HG03469 (cell line): ENCODE measurements around the gene IGSF3.
"Not testable (repeated sequence)": the region's sequence is repeated elsewhere in the genome, so short reads cannot be mapped to it uniquely, and the experiment has no call there.

ENCODE experiments used
- ATAC-seq: cut with Tn5 transposase; IDR thresholded peaks from one replicate; pipeline ENCODE4 v1.9.1; 2021; ENCODE audit warnings: mild to moderate bottlenecking, moderate library complexity, moderate number of reproducible peaks; ENCODE audit not compliant: unreplicated experiment

The IGSF3 gene

DNA sequence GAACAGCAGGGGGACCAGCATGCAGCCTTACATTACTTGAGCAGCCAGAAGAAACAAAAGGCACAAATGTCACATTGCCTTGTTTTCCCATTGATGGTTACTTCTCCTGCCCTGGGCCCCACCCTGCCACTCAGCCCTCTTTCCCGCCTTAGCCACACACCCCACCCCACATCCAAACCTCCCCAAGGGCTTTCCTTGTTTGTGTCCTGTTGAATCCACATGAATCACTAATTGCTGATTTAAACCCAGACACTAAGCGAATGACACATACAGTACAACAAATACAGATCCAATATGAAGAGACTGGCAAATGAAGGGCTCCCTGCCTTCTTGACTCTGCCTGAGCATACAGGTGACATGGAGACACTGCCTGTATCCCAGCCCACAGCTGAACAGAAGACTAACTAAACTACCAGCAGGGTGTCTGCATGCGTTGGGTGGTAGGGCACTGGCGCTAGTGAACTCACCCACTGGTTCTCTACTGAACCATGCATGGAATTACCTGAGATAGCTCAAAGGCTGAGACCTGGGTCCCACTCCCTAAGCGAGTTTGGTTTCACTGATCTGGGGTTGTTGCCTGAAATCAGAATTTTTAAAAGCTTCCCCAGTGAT lies 3.1 kb downstream of the IGSF3 start:
- ATAC-seq = no peak

DNA sequence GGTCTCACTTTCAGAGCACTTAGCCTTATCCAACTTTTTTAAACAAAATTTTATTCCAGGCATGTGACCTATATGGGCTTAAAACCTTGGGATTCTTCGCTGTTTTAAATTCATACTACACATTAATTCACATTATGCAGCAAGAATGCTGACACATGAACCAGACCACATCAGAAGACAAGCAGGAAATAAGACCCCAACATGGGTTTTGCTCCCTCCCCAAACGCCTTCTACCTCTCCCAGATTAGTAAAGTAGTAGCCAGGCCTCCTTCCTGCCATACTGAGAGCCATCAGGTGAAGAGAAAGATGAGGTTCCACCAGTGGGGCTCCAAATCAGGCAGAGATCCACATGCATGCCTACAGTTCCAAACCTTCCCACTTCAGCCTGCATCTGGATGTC lies 3.7 kb downstream of the IGSF3 start:
- no peak for ATAC-seq

DNA sequence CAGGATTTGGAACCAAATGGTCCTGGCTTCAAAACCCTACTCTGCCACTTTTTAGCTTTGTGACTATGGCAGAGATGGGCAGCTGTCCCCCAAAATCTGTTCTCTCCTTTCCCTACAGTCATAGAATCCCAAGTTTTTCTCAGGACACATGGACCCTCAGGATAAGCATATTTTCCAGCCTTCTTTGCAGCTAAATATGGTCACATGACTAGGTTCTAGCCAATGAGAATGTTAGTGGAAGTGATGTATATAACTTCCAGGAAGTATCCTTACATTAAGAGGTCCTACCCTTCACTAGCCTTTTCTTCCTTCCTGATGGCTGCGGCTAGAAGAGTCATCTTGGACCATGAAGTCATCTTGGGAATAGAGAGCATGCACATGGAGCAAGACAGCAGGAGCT lies 5.9 kb downstream of the IGSF3 start:
- ATAC-seq = no peak

DNA sequence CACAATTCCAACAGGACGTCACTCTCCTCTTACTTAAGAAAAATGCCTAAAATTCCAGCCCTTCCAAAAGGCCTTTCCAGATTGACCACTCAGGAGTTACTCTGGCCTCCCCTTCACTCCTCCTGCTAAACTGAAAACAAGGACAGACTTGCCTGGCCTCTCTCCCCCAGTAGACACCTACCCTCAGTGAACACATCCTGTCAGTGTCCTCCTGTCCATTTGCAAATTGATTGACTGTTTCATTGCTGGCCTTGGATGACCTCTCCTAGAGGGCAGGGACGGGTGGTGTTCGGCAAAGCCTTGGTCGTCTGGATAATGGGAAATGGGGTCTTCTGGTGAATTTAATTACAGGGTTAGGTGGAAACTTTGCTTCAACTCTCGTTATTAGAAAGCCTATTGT lies 8.9 kb downstream of the IGSF3 start:
- ATAC-seq = not testable (repeated sequence)

DNA sequence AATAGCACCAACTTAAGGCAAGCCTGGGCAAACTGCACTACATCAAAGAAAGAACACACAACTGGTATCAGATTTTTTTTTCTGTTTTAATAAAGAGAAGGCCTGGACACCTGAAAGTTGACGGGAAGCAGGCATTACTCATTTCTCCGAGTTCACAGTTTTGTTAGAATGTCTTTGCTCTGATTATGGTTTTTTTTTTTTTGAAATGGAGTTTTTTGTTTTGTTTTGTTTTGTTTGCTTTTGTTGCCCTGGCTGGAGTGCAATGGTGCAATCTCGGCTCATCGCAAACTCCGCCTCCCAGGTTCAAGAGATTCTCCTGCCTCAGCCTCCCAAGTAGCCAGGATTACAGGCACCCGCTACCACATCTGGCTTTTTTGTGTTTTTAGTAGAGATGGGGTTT lies 9.7 kb downstream of the IGSF3 start:
- not testable (repeated sequence) for ATAC-seq

DNA sequence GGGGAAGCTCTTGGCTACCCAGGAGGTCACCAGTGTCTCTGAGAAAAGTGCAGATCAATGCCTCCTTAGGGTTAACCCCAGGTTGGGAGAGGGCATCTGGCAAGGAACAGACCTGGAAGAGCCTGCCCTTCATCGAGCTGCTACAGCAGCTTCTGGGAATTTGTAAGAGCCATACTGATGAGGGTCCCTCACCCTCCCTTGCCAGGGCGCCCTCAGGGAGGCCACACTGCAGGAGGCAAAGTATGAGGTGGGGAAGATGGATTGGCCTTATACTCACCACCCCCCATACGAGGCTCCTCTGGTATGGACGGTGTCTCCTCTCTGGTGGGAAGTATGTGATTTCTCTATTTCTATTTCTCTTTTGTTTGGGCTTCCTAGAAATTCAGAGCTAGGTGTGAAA lies 13.2 kb downstream of the IGSF3 start:
- ATAC-seq = no peak

DNA sequence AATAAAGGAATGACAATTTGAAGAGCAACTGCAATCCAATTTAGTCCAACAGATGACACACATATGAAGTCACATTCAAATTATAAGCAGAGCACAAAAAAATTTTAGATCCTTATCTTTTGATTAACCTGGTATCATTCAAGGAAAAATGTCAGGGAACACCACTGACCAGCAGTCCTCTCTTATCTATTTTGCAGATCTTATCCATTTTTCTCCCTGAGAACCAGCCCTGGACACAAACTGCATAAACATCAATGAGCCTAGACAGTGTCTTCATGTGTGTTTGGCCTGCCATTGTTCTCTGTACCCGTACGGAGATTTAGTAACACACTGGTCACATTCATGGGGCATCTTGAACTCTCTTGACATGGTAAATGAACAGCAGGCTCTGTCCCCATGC lies 14.9 kb downstream of the IGSF3 start:
- ATAC-seq = not testable (repeated sequence)

DNA sequence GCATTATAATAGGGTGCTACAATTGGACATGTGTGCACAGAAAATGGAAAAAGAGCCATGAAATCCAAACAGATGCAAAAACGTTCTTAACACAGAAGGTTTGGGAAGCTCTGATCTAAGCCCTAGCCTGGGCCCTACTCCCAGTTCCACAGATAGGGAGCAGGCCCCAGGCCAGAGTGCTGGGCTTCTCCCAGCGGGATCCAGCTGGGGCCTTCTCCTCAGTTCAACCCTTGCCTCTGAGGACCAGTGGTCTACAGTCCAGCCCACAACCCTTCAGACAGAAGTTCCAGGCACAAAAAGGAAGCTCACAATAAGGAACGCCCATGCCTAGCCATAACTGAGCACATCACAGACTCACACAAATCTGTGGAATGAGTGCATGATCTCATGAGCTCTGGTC lies 16.8 kb downstream of the IGSF3 start:
- not testable (repeated sequence) for ATAC-seq

DNA sequence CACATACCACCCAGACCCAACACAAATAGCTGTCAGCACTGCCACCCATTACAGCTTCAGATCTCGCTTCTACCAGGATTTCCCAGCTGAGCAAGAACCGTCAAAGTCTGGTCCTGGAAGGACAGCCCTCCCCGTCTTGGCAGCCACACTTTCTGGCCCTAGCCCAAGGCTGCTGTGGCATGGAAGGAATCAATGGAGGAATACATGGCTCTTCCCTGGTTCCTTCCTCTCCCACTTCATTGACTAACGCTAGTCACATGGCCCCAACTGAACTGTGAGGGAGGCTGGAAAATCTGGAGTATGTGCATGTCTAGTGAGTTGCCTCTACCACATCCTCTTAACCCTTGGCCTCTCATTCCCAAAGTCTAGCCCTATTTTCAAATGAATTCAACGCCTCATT lies 18.5 kb downstream of the IGSF3 start:
- ATAC-seq = not testable (repeated sequence)

DNA sequence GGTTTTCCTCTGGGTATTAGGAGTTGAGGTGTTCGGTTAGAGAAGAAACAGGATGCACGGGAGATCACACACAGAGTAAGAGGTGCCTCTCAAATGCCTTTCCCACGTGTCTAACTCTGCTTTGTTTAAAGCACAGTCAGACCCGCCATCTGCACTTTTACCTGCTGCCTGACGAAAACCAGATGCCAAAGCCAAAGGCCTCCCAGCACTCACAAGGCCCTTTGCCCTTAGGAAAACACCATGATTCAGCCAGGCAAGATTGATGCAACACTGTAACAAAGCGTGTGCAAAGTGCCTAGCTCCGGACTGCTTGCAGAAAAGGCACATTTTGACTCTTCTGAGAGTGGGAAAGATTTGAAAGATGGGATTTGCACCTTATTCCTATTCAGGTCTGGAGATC lies 19.2 kb downstream of the IGSF3 start:
- not testable (repeated sequence) for ATAC-seq

DNA sequence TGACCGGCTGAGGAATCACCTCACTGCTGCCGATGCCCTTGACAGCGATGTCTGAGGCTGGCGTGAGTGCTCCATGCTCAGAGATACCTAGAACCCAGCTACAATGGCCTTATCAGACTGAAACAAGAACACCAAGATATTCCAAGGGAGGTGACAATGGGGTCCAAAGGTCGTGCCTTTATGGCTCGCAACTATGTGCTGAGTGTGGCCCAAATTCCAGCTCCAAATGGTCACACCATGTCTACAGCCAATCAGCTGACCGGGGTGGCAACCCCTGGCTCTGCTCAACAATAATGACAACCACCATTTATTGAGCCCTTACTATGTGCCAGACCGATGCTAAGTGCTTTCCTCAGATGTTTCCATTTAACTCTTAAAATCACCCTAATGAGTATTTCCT lies 20.3 kb downstream of the IGSF3 start:
- ATAC-seq = not testable (repeated sequence)

DNA sequence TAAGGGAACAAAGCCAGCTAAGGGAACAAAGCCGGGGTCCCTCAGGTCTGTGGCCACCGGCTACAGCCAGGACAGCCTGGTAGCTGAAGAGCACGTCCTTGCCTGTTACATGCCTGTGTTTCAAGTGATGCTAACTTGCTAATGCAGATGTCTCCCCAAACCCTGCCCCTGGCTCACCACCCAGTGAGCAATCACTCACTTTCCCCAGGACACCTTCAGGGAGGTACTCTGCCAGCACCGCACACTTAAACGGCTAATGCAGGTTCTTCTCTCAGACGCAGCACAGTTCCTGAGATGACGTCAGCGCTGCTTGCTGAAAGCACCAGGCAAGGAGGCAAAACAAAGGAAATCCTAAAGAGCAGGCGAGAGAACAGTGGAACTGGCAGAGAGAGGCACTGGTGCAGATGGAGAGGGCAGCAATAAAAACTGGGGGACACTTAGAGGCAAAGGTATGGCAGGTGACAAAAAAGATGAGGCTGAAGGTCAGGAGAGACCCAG lies 20.8 kb downstream of the IGSF3 start:
- ATAC-seq = not testable (repeated sequence)

DNA sequence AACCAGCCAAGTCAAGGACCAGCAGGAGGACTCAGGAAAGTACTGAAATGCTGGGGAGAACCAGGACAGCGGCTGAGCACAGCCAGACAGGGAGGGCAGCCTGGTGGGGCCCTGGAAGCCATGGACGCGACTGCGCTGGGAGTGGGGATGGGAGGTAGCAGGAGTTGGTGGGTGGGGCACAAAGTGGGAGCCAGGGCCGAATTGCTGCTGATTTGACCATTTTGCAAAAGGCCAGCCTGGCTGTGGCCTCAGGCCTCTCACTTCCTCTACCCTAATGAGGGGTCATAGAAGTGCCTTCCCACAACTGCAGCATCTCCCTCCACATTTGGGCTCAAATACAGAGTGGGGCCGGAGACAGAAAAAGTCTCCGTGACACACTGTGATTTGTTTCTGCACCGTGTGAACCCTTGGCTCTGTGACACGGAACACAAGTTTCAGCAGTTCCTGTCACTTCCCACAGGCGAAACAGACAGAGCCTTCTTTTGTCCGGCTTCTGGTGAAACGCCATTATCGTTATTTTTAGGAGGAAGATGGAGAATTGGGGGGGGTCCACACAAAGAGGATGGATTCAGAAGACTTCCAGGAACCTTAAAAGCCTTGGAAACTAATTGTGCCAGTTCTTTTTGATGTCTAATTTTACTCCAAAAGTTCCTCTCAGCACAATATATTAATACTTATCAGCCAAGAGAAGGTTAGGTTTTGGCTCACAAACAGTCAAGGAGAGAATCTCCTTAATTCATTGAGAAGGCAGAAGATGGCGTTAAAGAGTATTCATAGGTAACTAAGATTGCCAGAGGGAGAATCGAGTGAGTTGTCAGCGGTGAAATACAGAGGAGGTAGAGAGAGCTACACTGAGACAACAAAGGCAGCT lies 21.5 kb downstream of the IGSF3 start:
- not testable (repeated sequence) for ATAC-seq

DNA sequence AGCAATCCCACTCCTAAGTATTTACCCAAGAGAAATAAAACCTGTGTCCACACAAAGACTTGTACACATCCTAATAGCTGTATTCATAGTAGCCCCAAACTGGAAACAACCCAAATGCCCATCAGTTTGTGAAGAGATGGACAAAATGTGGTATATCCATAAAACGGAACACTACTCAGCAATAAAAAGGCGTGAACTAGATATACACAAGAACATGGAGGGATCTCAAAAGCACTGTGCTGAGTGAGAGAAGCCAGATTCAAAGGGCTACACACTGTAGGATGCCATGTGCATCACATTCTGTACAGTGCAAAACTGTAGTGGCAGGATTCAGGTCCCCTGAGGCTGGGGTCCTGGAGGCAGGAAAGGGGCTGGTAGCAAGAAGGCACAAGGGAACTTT lies 22.5 kb downstream of the IGSF3 start:
- ATAC-seq = not testable (repeated sequence)

DNA sequence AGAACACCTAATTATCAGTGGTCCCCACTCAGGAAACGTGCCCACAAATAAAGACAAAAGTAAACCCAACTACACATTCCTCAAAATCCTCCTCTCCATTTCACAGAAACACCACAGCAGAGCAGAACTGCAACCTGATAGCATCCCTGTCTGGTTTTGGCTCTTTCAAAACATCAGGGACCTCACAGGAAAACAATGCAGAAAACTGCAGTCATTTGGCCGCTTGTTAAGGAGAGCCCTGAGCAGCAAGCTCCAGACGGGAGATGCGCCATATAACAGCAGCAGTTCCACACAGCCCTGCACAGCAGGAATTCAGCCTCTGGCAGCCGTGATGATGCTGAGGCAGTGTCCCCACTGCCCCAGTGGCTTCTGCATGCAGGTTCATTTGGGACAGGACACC lies 23.4 kb downstream of the IGSF3 start:
- not testable (repeated sequence) for ATAC-seq

DNA sequence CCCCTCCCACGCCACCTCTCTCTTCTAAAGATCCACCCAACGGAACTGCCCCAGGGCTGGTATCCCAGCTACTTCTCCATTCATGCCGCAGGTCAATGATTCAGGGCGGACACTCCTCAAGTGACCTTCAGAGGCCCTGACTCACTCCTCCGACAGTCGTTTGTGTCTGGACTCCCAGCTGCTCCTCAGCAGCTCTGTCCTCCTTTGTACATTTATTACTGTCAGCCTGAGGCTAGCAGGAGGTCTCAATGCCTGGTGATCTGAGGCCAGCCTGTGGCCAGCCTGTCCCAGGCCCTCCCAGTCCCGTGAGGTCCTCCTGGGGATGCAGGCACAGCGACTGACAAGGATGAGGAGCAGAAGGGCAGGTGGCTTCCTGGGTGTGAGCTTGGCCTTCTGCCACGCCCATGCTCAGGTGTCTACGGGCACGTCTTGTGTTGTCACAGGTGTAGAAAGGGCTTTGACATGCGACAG lies 24.2 kb downstream of the IGSF3 start:
- ATAC-seq = not testable (repeated sequence)

DNA sequence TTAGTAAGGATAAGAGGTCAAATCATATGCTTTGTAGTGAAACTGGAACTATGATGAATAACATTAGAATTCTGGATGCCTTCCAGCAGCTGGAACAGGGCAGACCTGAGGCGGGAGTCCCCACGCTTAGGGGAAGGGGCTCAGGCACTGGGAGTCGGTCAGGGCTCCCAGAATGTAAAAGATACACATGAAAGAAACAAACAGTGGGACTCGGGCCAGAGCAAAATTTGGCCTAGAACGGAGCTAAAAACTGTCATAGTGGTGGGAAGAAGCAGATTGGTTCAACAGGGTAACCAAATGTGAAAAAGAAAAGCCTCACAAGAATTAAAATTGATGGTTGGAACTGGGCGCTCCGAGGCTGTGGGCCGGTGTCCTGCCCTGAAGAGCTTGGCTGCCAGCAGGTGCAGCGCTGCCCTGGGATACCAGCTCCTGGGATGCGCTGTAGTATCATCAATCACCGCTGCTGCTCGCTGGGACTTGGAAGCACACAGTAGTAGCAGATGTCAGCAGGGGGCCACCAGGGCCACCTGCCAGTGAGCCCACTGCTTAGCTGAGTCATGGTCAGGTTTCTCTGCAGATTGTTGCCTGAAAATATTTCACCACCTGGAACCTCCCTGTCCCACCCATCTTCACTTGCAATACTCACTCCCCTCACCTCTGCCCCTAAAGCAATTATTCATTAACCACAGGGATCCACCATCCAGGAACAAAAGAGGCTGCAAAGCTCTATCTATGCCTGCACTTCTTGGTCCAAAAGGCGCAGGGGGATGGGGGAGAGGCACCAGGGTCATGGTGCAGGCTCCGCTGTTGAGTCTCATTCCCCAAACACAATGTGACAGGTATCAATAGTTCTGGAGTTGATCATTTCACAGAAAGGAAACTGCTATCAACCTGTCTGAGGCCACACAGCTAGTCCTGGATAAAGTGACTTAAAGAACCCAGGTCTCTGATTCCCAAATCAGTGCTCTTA lies 24.9 kb downstream of the IGSF3 start:
- ATAC-seq = not testable (repeated sequence)

DNA sequence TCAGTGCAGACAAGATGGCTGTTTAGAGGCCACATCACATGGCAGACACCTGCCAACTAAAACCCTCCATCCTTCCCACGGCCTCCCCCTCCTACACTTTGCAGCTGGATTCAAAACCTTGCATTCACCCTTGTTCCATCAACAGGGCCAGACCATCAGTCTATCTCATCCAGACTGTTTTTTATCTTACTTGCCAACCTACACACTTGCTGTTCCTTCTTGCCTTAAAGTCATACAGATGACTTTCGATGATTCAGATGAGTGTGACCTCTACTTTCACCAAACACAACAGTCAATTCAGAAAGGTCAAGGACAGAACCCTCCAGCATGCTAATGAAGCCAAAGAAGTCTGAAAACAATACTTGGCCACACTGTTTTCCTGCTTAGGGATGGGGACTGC lies 29.9 kb downstream of the IGSF3 start:
- not testable (repeated sequence) for ATAC-seq

DNA sequence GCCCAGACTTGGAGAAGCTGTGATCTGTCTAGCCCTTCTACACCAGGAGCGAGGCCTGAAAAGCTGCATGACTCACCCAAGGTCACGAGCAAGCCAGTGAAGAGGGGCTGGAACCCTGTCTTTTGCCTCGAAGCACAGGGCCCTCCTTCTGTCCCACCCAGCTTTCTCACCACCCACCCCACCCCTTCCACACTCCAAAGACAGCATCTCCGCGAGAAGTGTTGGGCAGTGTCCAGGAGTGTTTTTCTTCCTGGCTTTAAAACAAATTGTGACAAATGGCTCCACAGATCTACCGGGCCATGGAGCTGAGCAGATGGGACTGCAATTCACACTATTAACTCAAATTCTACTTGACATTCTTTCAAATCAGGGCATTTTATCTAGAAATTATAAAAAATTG lies 30.9 kb downstream of the IGSF3 start:
- ATAC-seq = not testable (repeated sequence)

DNA sequence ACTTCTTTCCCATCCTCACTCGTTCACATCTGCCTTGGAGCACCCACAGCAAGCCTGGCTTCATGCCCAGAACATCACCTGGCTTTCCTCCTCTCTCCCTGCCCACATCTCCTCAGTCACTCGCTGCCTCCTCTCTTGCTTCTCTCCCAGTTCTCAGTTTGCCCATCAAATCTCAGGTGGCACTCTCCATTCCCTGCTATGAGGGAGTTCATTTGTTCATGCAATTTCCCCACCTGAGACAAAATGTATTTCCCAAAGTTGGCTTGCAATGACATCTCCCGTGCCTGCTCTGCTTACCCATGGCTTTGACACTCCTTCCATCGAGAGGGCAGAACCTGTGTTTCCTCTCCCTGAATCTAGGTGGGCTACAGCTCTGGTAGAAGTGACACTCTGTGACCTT lies 33.1 kb downstream of the IGSF3 start:
- not testable (repeated sequence) for ATAC-seq
